ENCODE results near the gene SMPDL3B.
A peak's percentile ranks its signal among the peaks of the same experiment; 100 is the strongest.

The SMPDL3B gene

DNA sequence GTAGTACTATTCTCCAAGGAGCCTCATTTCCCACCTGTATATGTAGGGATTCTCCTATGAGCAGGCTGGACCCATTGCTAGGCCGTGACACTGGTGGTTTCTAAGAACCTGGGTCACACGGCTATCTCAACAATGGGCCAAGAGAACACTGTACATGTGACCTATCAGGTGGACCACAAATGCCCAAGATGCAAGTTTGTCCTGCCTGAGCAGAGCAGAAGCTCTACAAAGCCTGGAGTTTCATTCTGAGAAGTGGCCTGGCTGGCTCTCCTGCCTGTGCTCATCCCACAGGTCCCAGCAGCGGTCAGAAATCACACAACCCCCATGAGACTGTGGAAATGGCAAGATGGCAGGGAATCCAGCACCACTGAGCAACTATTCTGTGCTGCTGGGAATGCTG, 45.3 kb upstream of the SMPDL3B start:
- Histone ChIP-seq H2AFZ (ENCODE audit: low read length) (no peak overlapping the region), H3K4me1 (ENCODE audit: insufficient read depth, low read length, severe bottlenecking) (peaks cover 75% of the 10 kb centered on the region)

DNA sequence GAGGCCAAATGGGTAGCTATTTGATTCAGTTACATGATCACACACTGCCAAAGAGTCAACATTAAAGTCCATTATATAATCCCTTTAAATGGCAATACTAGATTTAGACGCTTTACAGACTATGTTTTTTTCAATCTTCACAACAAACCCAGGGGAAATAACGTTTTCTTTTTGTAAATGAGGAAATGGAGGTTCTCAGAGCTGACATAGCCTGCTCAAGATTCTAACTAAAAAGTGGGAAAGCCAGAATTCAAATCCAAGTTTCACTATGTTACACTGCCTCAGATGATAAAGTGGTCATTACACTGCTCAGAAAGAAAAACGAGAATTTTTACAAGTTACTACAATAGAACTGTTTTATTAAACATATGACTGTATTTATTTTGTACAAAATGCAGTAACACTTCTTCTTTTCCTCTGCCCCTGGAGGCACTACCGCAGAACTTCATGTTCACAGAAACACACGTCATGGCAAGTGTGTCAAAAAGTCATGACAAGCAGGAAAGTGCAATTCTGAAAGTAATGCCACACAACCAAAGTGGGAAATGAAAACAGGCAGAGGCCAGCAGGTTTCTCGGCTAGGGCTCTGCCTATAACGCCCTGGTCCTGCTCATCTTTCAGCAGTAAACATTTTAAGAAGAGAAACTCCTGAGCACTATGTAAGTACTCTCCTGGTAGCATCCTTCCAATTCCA, 43.5 kb upstream of the SMPDL3B start:
- Histone ChIP-seq H3K9ac (ENCODE audit: low read length) (peak overlapping the region; percentile 12; the same call in 1 of the 2 replicates), H3K36me3 (ENCODE audit: insufficient read depth, low read length) (peaks cover 72% of the 10 kb centered on the region), H4K20me1 (ENCODE audit: insufficient read depth, low read length) (no peaks in the 10 kb centered on the region), H3K4me2 (ENCODE audit: low read length) (peak overlapping the region; percentile 17; the same call in 1 of the 2 replicates), H3K4me3 (ENCODE audit: low read depth, low read length, poor library complexity, severe bottlenecking) (peak overlapping the region; percentile 3), H3K9me2 (ENCODE audit: low read depth, low read length) (no peaks in the 10 kb centered on the region), H3K9me3 (ENCODE audit: low read length) (no peaks in the 10 kb centered on the region), H3K4me1 (ENCODE audit: insufficient read depth, low read length, severe bottlenecking) (peaks cover 65% of the 10 kb centered on the region), H3K79me2 (ENCODE audit: insufficient read depth, low read length) (no peaks in the 10 kb centered on the region), H2AFZ (ENCODE audit: low read length) (no peak overlapping the region), H3F3A (ENCODE audit: insufficient read depth, low read length) (peaks cover 10% of the 10 kb centered on the region; the same call in 1 of the 2 replicates), H3K27me3 (ENCODE audit: insufficient read depth, low read length) (no peaks in the 10 kb centered on the region), H3K27ac (ENCODE audit: low read depth, low read length, poor library complexity, severe bottlenecking) (peak overlapping the region; percentile 92)
- no peak for TF ChIP-seq EZH2 (IDR thresholded peaks at IDR 0.05; ENCODE audit: borderline replicate concordance, low read length)
- peak; percentile 39; the same call in 1 of the 2 replicates for TF ChIP-seq CTCF (IDR thresholded peaks at IDR 0.05; ENCODE audit: low read length)

More for the DNA sequence above, 45.3 kb upstream of the SMPDL3B start:
- no peaks in the 10 kb centered on the region for H3K79me2 ChIP-seq (ENCODE audit: insufficient read depth, low read length)
- no peaks in the 10 kb centered on the region for H3K9me2 ChIP-seq (ENCODE audit: low read depth, low read length)
- peaks cover 72% of the 10 kb centered on the region for H3K36me3 ChIP-seq (ENCODE audit: insufficient read depth, low read length)
- no peak overlapping the region for H3K4me3 ChIP-seq (ENCODE audit: low read depth, low read length, poor library complexity, severe bottlenecking)
- H3K9ac ChIP-seq (ENCODE audit: low read length) = no peak overlapping the region
- TF ChIP-seq EZH2 (IDR thresholded peaks at IDR 0.05; ENCODE audit: borderline replicate concordance, low read length) = no peak
- TF ChIP-seq CTCF (IDR thresholded peaks at IDR 0.05; ENCODE audit: low read length) = no peak
- peaks cover 10% of the 10 kb centered on the region; the same call in 1 of the 2 replicates for H3F3A ChIP-seq (ENCODE audit: insufficient read depth, low read length)
- H3K9me3 ChIP-seq (ENCODE audit: low read length) = no peaks in the 10 kb centered on the region
- H3K4me2 ChIP-seq (ENCODE audit: low read length) = no peak overlapping the region
- H3K27me3 ChIP-seq (ENCODE audit: insufficient read depth, low read length) = no peaks in the 10 kb centered on the region
- peak overlapping the region; percentile 92 for H3K27ac ChIP-seq (ENCODE audit: low read depth, low read length, poor library complexity, severe bottlenecking)
- H4K20me1 ChIP-seq (ENCODE audit: insufficient read depth, low read length) = no peaks in the 10 kb centered on the region

GRCh38 chr1:27894521-27894920, 40.3 kb upstream of the SMPDL3B start:
- H3K4me3 ChIP-seq (ENCODE audit: low read depth, low read length, poor library complexity, severe bottlenecking) = no peak overlapping the region
- H3F3A ChIP-seq (ENCODE audit: insufficient read depth, low read length) = peaks cover 10% of the 10 kb centered on the region; the same call in 1 of the 2 replicates
- TF ChIP-seq EZH2 (IDR thresholded peaks at IDR 0.05; ENCODE audit: borderline replicate concordance, low read length) = no peak
- TF ChIP-seq CTCF (IDR thresholded peaks at IDR 0.05; ENCODE audit: low read length) = no peak
- no peak overlapping the region for H3K4me2 ChIP-seq (ENCODE audit: low read length)
- H3K27ac ChIP-seq (ENCODE audit: low read depth, low read length, poor library complexity, severe bottlenecking) = no peak overlapping the region
- no peak overlapping the region for H3K9ac ChIP-seq (ENCODE audit: low read length)
- H3K79me2 ChIP-seq (ENCODE audit: insufficient read depth, low read length) = no peaks in the 10 kb centered on the region
- H3K27me3 ChIP-seq (ENCODE audit: insufficient read depth, low read length) = no peaks in the 10 kb centered on the region
- no peak overlapping the region for H2AFZ ChIP-seq (ENCODE audit: low read length)
- H3K9me3 ChIP-seq (ENCODE audit: low read length) = no peaks in the 10 kb centered on the region
- H3K36me3 ChIP-seq (ENCODE audit: insufficient read depth, low read length) = peaks cover 77% of the 10 kb centered on the region
- H4K20me1 ChIP-seq (ENCODE audit: insufficient read depth, low read length) = no peaks in the 10 kb centered on the region
- no peaks in the 10 kb centered on the region for H3K9me2 ChIP-seq (ENCODE audit: low read depth, low read length)
- peaks cover 35% of the 10 kb centered on the region for H3K4me1 ChIP-seq (ENCODE audit: insufficient read depth, low read length, severe bottlenecking)

Measured in OCI-LY1 (cell line).